CD14-positive monocyte (primary cell): ENCODE results near the gene PLIN1. TPM values are rescaled to one million over a fixed set of nuclear protein-coding genes. Genes with fewer than 3 reads are reported as not detected.
A peak's percentile ranks its signal among the peaks of the same experiment; 100 is the strongest.

Source experiments
- DNase-seq, 3 donors: peaks; one replicate each; pipeline ENCODE4 v3.0.0-alpha.2; 2011 to 2022
- H2AFZ ChIP-seq: 2 replicates; pipeline ENCODE4 v1.6.0; 2012; ENCODE audit warnings: mild to moderate bottlenecking, low read depth, low read length, inconsistent platforms; ENCODE audit not compliant: insufficient read depth, poor library complexity, severe bottlenecking
- H3K27ac ChIP-seq, 2 donors: 1 replicate in 1 of 2; 2 replicates in 1 of 2; pipeline ENCODE4 v1.5.1; 2012 to 2013; ENCODE audit warnings: low read length in 2 of 2, control low read depth in 1 of 2, inconsistent platforms in 1 of 2, low read depth in 1 of 2, mild to moderate bottlenecking in 1 of 2
- H3K27me3 ChIP-seq, 2 donors: one replicate each; pipeline versions ENCODE4 v1.6.0 to v1.6.1; 2011 to 2013; ENCODE audit warnings: low read length in 2 of 2; ENCODE audit not compliant: control insufficient read depth in 2 of 2, insufficient read depth in 2 of 2
- H3K36me3 ChIP-seq, 2 donors: replicated peaks in 1 of 2; 1 replicate in 1 of 2; 2 replicates in 1 of 2; pipeline versions ENCODE4 v1.5.1 to v1.6.1; 2012 to 2013; ENCODE audit warnings: low read length in 2 of 2, control low read depth in 1 of 2, inconsistent platforms in 1 of 2, mild to moderate bottlenecking in 1 of 2; ENCODE audit not compliant: insufficient read depth in 2 of 2, control insufficient read depth in 1 of 2
- H3K4me1 ChIP-seq, 2 donors: 1 replicate in 1 of 2; 2 replicates in 1 of 2; pipeline versions ENCODE4 v1.5.1 to v1.6.1; 2012 to 2013; ENCODE audit warnings: low read length in 2 of 2, control low read depth in 1 of 2, inconsistent platforms in 1 of 2, mild to moderate bottlenecking in 1 of 2, moderate library complexity in 1 of 2; ENCODE audit not compliant: insufficient read depth in 2 of 2, control insufficient read depth in 1 of 2
- H3K4me2 ChIP-seq: replicated peaks from 2 replicates; pipeline ENCODE3; 2012; ENCODE audit warnings: low read length, moderate library complexity, mild to moderate bottlenecking; ENCODE audit not compliant: poor library complexity, severe bottlenecking; ENCODE audit errors: extremely low read depth
- H3K4me3 ChIP-seq, 3 experiments: fragments of 200-600 bp in 1 of 3; sonication (generic) in 1 of 3; replicated peaks in 1 of 3; 1 replicate in 2 of 3; 2 replicates in 1 of 3; pipeline ENCODE4 v1.5.1; 2011 to 2013; ENCODE audit warnings: low read length in 3 of 3, mild to moderate bottlenecking in 3 of 3, control low read depth in 2 of 3, low read depth in 2 of 3, inconsistent platforms in 1 of 3, moderate library complexity in 1 of 3
- H3K79me2 ChIP-seq: 2 replicates; pipeline ENCODE4 v1.6.0; 2012; ENCODE audit warnings: mild to moderate bottlenecking, control low read depth, inconsistent platforms, low read length, moderate library complexity; ENCODE audit not compliant: insufficient read depth
- H3K9ac ChIP-seq: 2 replicates; pipeline ENCODE4 v1.6.0; 2017; ENCODE audit warnings: low read length, mild to moderate bottlenecking; ENCODE audit not compliant: insufficient read depth, poor library complexity, severe bottlenecking
- H3K9me3 ChIP-seq, 2 donors: replicated peaks in 1 of 2; 1 replicate in 1 of 2; 2 replicates in 1 of 2; pipeline versions ENCODE4 v1.5.1 to v1.6.1; 2012 to 2013; ENCODE audit warnings: low read length in 2 of 2, control low read depth in 1 of 2; ENCODE audit not compliant: control insufficient read depth in 1 of 2, insufficient read depth in 1 of 2
- H4K20me1 ChIP-seq: 2 replicates; pipeline ENCODE4 v1.6.0; 2012; ENCODE audit warnings: mild to moderate bottlenecking, low read length, control low read depth, moderate library complexity; ENCODE audit not compliant: insufficient read depth
- H3K27ac Mint-ChIP-seq, 7 donors: one replicate each; pipeline ENCODE4 v1.8.0; 2020; ENCODE audit warnings: mild to moderate bottlenecking in 7 of 7, mixed read lengths in 7 of 7, moderate library complexity in 6 of 7, inconsistent platforms in 2 of 7
- H3K27me3 Mint-ChIP-seq, 3 donors: one replicate each; pipeline ENCODE4 v1.8.0; 2021 to 2022; ENCODE audit warnings: low read depth in 3 of 3, mild to moderate bottlenecking in 3 of 3, mixed read lengths in 3 of 3, moderate library complexity in 3 of 3, inconsistent platforms in 1 of 3
- H3K36me3 Mint-ChIP-seq, 2 donors: one replicate each; pipeline ENCODE4 v1.8.0; 2020; ENCODE audit warnings: mixed read lengths in 2 of 2, inconsistent platforms in 1 of 2, mild to moderate bottlenecking in 1 of 2
- H3K4me1 Mint-ChIP-seq: one replicate; pipeline ENCODE4 v1.8.0; 2020; ENCODE audit warnings: mild to moderate bottlenecking, mixed read lengths
- H3K4me3 Mint-ChIP-seq, 2 donors: one replicate each; pipeline ENCODE4 v1.8.0; 2020; ENCODE audit warnings: mild to moderate bottlenecking in 2 of 2, mixed read lengths in 2 of 2, moderate library complexity in 1 of 2
- H3K9me3 Mint-ChIP-seq, 7 donors: one replicate each; pipeline ENCODE4 v1.8.0; 2020 to 2022; ENCODE audit warnings: mixed read lengths in 7 of 7, mild to moderate bottlenecking in 6 of 7, moderate library complexity in 6 of 7, inconsistent platforms in 2 of 7
- WGBS: methylation state at CpG from one replicate; pipeline ENCODE4 v1.1.5; 2013; ENCODE audit warnings: missing lambda C conversion rate; ENCODE audit not compliant: insufficient coverage; 5-methylcytosine and 5-hydroxymethylcytosine counted together
- intact Hi-C, 2 donors: fragments of 100-400 bp; cut with micrococcal nuclease; formaldehyde crosslinking; loops; one replicate each; pipeline versions ENCODE4 v1.15.0 to v1.15.1; 2023
- polyA minus RNA-seq: library from RNA; depleted of rRNA, polyadenylated mRNA; stranded (reverse); fragments of >200 nt; gene quantifications from 2 replicates; pipeline ENCODE4 v1.2.3, GENCODE V29; 2012
- polyA plus RNA-seq, 3 donors: library from polyadenylated mRNA; depleted of rRNA in 1 of 3; unstranded in 2 of 3; stranded (reverse) in 1 of 3; fragments of 300-500 nt in 2 of 3; fragments of >200 nt in 1 of 3; fragmentation: Illumina TruSeq in 2 of 3; gene quantifications; 1 replicate in 2 of 3; 2 replicates in 1 of 3; pipeline ENCODE4 v1.2.3, GENCODE V29; 2012 to 2021
- total RNA-seq, 12 experiments: library from RNA in 1 of 12; stranded (reverse) in 1 of 12; fragments of 120-200 nt in 1 of 12; gene quantifications; one replicate each; pipeline ENCODE4 v1.2.4 and lab custom pipeline; 2013 to 2026; ENCODE audit warnings: mixed read lengths in 6 of 12, inconsistent platforms in 1 of 12
- TF ChIP-seq, protein P1 (sequence below): fragments of 200-600 bp; IDR thresholded peaks from one replicate; pipeline ENCODE4 v1.8.0; 2022; ENCODE audit warnings: antibody characterized with exemption, mild to moderate bottlenecking

The PLIN1 gene, protein sequence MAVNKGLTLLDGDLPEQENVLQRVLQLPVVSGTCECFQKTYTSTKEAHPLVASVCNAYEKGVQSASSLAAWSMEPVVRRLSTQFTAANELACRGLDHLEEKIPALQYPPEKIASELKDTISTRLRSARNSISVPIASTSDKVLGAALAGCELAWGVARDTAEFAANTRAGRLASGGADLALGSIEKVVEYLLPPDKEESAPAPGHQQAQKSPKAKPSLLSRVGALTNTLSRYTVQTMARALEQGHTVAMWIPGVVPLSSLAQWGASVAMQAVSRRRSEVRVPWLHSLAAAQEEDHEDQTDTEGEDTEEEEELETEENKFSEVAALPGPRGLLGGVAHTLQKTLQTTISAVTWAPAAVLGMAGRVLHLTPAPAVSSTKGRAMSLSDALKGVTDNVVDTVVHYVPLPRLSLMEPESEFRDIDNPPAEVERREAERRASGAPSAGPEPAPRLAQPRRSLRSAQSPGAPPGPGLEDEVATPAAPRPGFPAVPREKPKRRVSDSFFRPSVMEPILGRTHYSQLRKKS
- 0.06 TPM for total RNA-seq (2013)
- polyA plus RNA-seq, result under 1 TPM in 1 of 3 donors, not detected in 2; 0.12 TPM
- polyA minus RNA-seq, result not detected in 2 replicates
- 0 to 1.4 (median 0.07) reads per million in 11 experiments for total RNA-seq (lab: John Stamatoyannopoulos, UW)

DNA sequence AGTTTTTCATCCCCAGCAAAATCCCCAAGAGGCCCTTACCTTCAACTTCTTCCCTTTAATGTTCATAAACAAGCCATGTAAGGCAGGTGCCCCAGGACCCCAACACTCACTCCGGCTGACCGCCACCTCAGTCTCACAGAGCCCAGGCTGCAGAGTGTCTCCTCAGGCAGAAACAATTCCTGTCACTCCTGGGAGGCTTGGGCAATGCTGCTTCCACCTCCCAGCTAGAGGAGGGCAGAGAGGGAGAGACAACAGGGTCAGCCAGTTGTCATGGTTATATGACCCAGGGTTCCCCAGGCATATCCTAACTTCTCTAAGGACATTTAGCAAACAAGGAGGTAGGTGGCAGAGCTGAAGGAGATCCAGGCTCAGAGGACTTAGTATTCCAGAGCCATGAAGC, at the start of gene PLIN1:
Gene PLIN1 (minus strand): TSS at position 156 of the 400 bp plus-strand sequence. CDS start 1,878 bp downstream, outside the sequence.
- H3K36me3 Mint-ChIP-seq, result peaks cover 0 to 6% of the 10 kb centered on the region in 2 donors
- no peak within 1 kb of the TSS for H3K27ac Mint-ChIP-seq

DNA sequence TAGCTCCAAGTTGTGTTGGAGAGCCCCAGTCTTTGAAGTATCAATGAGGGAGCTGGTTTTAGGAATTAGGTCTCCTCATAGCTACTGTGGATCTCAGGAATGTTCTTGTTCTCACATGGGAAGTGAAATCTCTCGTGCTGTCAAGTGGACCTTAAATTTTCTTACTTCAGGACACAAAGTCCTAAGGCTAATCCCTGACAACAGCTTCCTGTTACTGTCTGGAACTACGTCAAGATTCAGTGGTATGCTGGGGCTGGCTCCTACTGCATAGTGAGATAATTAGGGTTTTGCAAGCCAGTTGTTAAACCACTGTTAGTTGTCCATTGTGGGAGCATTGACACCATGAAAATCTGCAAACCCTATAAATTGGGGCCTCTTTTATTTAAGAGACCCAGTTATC, 49.1 kb upstream of the PLIN1 start:
- WGBS, result no CpG with 5 or more reads among the region's 2 CpGs
- H2AFZ ChIP-seq, result no peak overlapping the region
- H3K9me3 Mint-ChIP-seq, result peaks cover 0 to 7% (median 2%) of the 10 kb centered on the region in 7 donors

More for the DNA sequence above, at the start of gene PLIN1:
- intact Hi-C loops, result no loop called here
- Histone ChIP-seq H3K4me1 (no peaks in the 10 kb centered on the region), H3K4me3 (no peak within 1 kb of the TSS), H4K20me1 (no peaks in the 10 kb centered on the region), H3K36me3 (no peaks in the 10 kb centered on the region), H2AFZ (no peak within 1 kb of the TSS), H3K27me3 (no peaks in the 10 kb centered on the region), H3K9me3 (no peaks in the 10 kb centered on the region), H3K27ac (no peak within 1 kb of the TSS), H3K9ac (no peak within 1 kb of the TSS), H3K79me2 (no peaks in the 10 kb centered on the region), H3K4me2 (no peak within 1 kb of the TSS)
- WGBS, result 92% methylated on average over 2 of the region's 2 CpGs
- Mint-ChIP-seq H3K4me3 (peak within 1 kb of the TSS in 1 of 2 donors; percentile 28), H3K9me3 (no peaks in the 10 kb centered on the region), H3K4me1 (no peaks in the 10 kb centered on the region), H3K27me3 (peaks cover 2% of the 10 kb centered on the region in 3 donors)
- no peak for DNase-seq
- TF ChIP-seq, protein P1, sequence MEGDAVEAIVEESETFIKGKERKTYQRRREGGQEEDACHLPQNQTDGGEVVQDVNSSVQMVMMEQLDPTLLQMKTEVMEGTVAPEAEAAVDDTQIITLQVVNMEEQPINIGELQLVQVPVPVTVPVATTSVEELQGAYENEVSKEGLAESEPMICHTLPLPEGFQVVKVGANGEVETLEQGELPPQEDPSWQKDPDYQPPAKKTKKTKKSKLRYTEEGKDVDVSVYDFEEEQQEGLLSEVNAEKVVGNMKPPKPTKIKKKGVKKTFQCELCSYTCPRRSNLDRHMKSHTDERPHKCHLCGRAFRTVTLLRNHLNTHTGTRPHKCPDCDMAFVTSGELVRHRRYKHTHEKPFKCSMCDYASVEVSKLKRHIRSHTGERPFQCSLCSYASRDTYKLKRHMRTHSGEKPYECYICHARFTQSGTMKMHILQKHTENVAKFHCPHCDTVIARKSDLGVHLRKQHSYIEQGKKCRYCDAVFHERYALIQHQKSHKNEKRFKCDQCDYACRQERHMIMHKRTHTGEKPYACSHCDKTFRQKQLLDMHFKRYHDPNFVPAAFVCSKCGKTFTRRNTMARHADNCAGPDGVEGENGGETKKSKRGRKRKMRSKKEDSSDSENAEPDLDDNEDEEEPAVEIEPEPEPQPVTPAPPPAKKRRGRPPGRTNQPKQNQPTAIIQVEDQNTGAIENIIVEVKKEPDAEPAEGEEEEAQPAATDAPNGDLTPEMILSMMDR, result no peak

More for the DNA sequence above, 49.1 kb upstream of the PLIN1 start:
- H3K27me3 ChIP-seq, result no peaks in the 10 kb centered on the region
- no peak overlapping the region for H3K4me3 ChIP-seq
- Mint-ChIP-seq H3K36me3 (no peaks in the 10 kb centered on the region), H3K4me1 (no peaks in the 10 kb centered on the region), H3K27ac (no peak overlapping the region), H3K4me3 (no peak overlapping the region), H3K27me3 (peaks cover 4 to 8% (median 4%) of the 10 kb centered on the region in 3 donors)
- intact Hi-C loops, result no loop called here
- no peaks in the 10 kb centered on the region for H3K4me1 ChIP-seq
- H3K27ac ChIP-seq, result no peak overlapping the region
- H3K9me3 ChIP-seq, result peaks cover 0 to 2% of the 10 kb centered on the region in 2 donors
- H3K36me3 ChIP-seq, result no peaks in the 10 kb centered on the region
- TF ChIP-seq, protein P1, result no peak
- no peaks in the 10 kb centered on the region for H3K79me2 ChIP-seq
- DNase-seq, result no peak
- H4K20me1 ChIP-seq, result no peaks in the 10 kb centered on the region
- no peak overlapping the region for H3K4me2 ChIP-seq
- H3K9ac ChIP-seq, result no peak overlapping the region
